HCEC 1CT (cell line): Measurements from ENCODE around the gene TCEAL7.
A peak's percentile ranks its signal among the peaks of the same experiment; 100 is the strongest.

Experiments
- DNase-seq: peaks from one replicate; pipeline ENCODE4 v3.0.0-alpha.2; 2017

Gene TCEAL7

GRCh38 chrX:103369479-103369878, 39.4 kb downstream of the TCEAL7 start:
- DNase-seq = no peak

DNA sequence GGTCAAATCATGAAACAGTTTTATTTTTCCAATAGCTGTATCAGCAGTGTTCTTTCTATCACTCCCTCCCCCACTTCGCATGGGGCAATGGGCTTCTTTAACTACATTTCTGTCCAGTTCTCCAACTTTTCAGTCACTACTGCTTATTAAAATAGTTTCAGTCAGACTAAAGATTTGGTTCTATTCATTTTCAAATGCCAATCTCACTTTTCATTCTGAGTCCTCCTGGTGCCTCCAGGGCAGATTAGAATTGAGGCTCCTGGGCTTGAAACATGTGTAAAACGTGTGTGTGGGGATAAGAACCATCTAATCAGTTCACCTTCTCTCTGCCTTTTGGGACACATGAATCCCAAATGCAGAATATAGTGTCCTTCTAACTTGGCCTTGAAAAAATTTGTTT, 42.8 kb downstream of the TCEAL7 start:
- no peak for DNase-seq

- peak; percentile 39 for DNase-seq
Observed at GRCh38 chrX:103373581-103373980, 43.5 kb downstream of the TCEAL7 start.

DNA sequence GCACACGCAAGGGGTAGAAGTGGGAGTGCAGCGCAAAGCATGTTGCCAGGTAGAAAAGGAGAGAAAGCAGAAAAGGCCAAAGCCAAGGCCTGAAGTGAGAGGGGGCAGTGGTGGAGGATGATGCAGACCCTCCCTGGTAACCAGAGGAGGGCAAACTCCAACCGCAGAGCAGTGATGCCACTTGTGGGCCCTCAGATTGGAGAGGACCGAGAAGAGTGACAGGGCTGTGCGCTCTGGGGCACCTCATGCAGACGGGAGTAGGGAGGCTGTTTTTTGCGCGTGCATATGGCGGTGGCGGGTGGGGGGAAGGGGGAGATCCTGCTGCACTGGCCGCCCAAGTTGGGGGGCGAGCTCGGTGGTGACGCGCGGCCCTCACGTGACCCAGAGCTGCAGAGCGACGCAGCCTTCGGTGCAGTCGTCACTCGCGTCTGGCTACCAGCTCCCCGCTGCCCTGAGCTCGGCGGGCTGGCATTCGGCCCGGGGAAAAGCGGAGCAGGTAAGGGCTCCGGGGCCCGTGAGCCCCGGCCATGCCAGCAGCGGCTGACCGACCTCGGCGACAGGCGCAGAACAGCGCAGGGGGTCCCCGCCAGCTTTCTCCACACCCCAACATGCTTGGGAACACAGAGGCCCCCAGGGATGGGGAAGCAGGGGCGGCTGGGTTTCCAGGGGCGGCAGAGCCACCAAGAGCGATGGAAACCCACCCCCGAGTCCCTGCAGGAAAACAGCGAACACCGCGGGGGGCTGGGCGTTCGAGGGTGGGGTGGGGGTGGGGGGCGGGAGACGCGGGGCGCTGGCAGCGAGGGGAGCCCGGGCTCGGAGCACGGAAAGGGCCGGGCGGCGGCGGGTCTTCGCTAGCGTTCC, 46.3 kb downstream of the TCEAL7 start, which contains the start of gene BEX3:
Gene BEX3 (plus strand): TSS at position 421 of the 861 bp plus-strand sequence. CDS start 984 bp downstream, outside the sequence.
- peak; percentile 30 for DNase-seq

DNA sequence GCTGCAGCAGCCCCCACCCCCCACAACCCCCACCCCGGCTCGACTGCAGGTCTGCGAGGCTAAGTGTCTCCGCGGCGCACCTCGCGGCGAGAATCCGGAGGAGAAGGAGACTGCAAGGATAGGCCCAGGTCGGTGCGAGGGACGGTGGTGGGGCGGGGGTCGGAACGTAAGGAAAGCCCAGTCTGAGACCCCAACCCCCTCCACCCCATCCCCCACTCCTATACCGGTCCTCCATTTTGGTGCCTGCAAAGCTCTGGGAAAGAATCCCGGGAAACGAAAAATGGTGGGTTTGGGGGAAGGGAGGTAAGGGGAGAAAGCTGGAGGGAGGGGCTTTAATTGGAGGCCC, 46.9 kb downstream of the TCEAL7 start:
- DNase-seq = no peak

GRCh38 chrX:103378990-103379389, 49.0 kb downstream of the TCEAL7 start:
- no peak for DNase-seq
